ENCODE results near the gene SKA1. TPM values are rescaled to one million over a fixed set of nuclear protein-coding genes. Genes with fewer than 3 reads are reported as not detected.
"Not testable (repeated sequence)": the region's sequence is repeated elsewhere in the genome, so short reads cannot be mapped to it uniquely, and the experiment has no call there.

The SKA1 gene
- total RNA-seq, 2 experiments from 2014 or later, result 31.5 to 32.1 TPM

DNA sequence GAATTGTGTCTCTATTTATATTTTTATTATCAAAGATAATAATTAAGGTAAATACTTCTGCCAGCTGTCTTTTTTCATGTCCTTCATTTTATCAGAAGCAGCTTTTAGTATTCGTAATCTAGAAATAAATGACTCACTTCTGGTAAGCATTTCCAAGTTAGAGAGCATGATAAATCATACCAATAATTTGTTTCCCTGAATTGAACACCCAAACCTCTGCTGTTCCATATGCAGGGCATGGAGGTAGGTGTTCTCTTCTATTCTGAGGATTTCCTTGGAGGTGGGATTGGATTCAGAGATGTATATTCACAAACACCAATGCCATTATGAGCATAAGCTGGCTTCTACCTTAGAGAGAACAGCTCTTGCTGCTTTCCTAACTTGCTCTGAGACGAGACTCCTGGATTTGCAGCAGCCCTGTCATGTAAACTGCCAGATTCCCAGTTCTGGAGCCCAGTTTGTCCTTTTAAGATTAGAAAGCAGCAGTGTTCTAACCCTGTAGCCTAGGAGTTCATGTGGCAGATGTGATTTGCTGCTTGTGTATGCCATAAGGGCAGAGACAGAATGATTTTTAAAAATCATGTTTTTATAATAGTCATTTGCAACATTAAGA is 47.5 kb downstream of the SKA1 start:
- ChIA-PET POLR2A (no interaction called here), CTCF (no interaction called here)

- ChIA-PET POLR2A (no interaction called here), CTCF (no interaction called here)
These were observed 50.2 kb downstream of the SKA1 start for GRCh38 chr18:50424877-50425690.

DNA sequence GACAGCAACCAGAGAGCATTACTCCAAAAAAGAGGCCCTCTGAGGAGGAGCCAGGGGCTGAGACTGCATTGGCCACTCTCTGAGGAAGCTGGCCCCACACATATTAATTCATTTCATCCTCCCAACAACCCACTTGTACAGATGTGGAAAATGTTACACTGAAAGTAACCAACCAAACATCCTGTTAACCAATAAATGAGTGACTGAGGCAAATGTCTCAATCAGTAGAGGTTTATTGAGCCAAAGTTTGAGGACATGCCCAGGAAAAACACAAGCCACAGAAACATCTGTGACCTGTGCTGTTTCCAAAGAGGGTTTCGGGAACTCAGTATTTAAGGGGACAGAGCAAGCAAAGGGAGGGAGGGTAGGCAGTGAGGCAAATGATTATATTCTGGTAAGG is 53.0 kb downstream of the SKA1 start:
- POLR2A ChIA-PET, result no interaction called here
- CTCF ChIA-PET, result interaction anchor here (3.2 kb wide), 1 partner anchor 70 kb away, joined by 10 read pairs; no protein-coding TSS in a partner anchor

DNA sequence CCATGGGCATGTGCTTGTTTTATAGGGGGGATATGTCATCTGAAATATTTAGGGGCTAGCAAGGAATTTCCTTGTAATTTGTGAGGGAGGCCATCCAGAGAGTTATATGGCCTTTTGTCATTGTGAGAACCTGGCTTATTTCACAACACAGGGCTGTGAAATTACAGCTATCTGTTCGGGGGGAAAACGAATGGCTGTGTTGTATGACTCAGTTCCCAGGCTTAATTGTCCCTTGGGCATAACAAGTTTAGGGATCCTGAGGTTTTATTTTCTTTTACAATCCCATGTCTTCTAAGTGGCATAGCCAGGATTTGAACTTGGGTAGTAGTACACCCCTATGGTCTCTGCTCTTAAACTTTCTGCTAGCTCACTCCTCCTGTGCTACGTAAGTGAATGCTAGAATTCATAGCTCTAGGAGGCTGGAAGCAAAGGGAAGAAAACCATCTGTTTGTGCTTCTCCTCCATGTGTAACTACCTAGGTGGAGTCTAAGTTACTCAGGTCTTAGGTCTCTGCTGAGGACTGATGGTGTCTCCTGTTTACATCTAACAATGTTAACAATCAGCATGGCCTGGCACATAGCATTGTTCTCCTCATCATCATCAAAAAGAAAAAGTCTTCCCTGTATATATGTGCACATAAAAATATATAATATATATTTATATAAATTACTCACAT is 53.8 kb downstream of the SKA1 start:
- POLR2A ChIA-PET, result no interaction called here
- CTCF ChIA-PET, result interaction anchor here (1.0 to 3.2 kb wide), 3 partner anchors 10 to 345 kb away, joined by 3 to 10 read pairs (median 4); no protein-coding TSS in a partner anchor

GRCh38 chr18:50429207-50429948 is 54.5 kb downstream of the SKA1 start:
- ChIA-PET CTCF (interaction anchor here (1.0 to 3.2 kb wide), 3 partner anchors 11 to 345 kb away, joined by 3 to 10 read pairs (median 4); no protein-coding TSS in a partner anchor), POLR2A (no interaction called here)

DNA sequence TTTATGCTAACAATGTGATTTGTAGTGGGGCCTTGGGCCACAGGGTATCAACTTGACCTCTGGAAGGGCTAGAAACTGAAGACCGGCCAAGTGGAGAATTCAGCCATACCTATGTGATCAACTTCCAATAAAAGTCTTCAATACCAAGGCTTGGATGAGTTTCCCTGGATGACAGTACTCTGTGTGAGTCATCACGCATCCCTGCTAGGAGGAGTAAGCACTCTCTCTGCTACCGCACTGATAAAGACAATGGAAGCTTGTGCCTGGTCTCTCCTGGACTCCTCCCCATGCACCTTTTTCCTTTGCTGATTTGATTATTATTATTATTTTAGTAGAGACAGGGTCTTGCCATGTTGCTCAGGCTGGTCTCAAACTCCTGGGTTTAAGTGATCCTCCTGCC is 58.1 kb downstream of the SKA1 start:
- POLR2A ChIA-PET, result no interaction called here
- CTCF ChIA-PET, result no interaction called here

GRCh38 chr18:50436742-50437141 is 61.9 kb downstream of the SKA1 start:
- POLR2A ChIA-PET, CTCF ChIA-PET: not testable (repeated sequence)

- CTCF ChIA-PET, result no interaction called here
- POLR2A ChIA-PET, result no interaction called here
These were observed 64.7 kb downstream of the SKA1 start for GRCh38 chr18:50439460-50440015.

DNA sequence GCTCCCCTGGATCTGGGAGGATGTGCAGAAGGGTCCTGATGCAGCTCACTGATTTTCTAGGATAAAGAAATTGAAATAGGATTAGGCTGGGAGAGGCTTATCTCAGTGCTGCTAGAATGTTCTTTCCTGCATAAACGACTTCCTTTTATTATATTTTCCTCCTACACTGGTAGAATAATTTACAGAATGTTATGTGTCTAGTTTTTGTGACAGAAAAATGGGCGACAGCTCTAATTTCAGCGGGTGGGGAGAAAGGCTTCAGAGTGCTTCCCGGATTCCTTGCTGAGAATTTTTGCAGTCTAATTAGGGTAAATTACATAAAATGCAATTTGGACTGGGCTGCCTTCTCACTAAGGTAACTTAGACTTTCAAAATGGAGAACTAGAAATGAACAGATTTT is 66.2 kb downstream of the SKA1 start:
- CTCF ChIA-PET, result no interaction called here
- POLR2A ChIA-PET, result no interaction called here

- ChIA-PET POLR2A (no interaction called here), CTCF (no interaction called here)
These were observed 66.7 kb downstream of the SKA1 start for GRCh38 chr18:50441501-50441900.

Other genes starting within 250 kb of the SKA1 start
- not detected for gene MYO5B, start 179.9 kb upstream of the SKA1 start, total RNA-seq
- under 1 TPM; 0.25 to 0.36 TPM for gene CFAP53, start 108.6 kb upstream of the SKA1 start, total RNA-seq
- gene MBD1, start 93.5 kb upstream of the SKA1 start, total RNA-seq, result 10 to 100 TPM; 84.5 to 85.3 TPM
- 100 to 1,000 TPM; 100 to 109 TPM for gene CXXC1, start 87.4 kb upstream of the SKA1 start, total RNA-seq
- gene MAPK4, start 185.0 kb downstream of the SKA1 start, total RNA-seq, result not detected

All from activated CD8-positive, alpha-beta memory T cell treated with anti-CD3 and anti-CD28 coated beads for 36 hours (primary cell).